NT2/D1 (cell line): ENCODE data around the gene RBBP5.

Experiments used
- DNase-seq: peaks from one replicate; pipeline ENCODE4 v3.0.0-alpha.2; 2011; ENCODE audit warnings: low read depth, low spot score
- H3K27me3 ChIP-seq: 2 replicates; pipeline ENCODE4 v1.6.0; 2011; ENCODE audit warnings: mild to moderate bottlenecking; ENCODE audit not compliant: insufficient read length, insufficient read depth
- H3K36me3 ChIP-seq: 2 replicates; pipeline ENCODE4 v1.6.1; 2011; ENCODE audit warnings: mild to moderate bottlenecking, low read length, mixed read lengths; ENCODE audit not compliant: insufficient read depth, insufficient read length
- H3K4me1 ChIP-seq: 2 replicates; pipeline ENCODE4 v1.5.1; 2011; ENCODE audit not compliant: insufficient read depth, insufficient read length
- H3K4me3 ChIP-seq: 2 replicates; pipeline ENCODE4 v1.5.1; 2011; ENCODE audit warnings: low read depth; ENCODE audit not compliant: insufficient read length
- H3K9ac ChIP-seq: 2 replicates; pipeline ENCODE4 v1.6.0; 2011; ENCODE audit warnings: low read depth; ENCODE audit not compliant: insufficient read length
- H3K9me3 ChIP-seq: 2 replicates; pipeline ENCODE4 v1.5.1; 2011; ENCODE audit warnings: mild to moderate bottlenecking, low read length; ENCODE audit not compliant: insufficient read depth
- SUZ12 ChIP-seq: IDR thresholded peaks from 2 replicates; pipeline ENCODE4 v1.6.1; 2011; ENCODE audit not compliant: insufficient read length, insufficient read depth; ENCODE audit errors: extremely low read depth
- YY1 ChIP-seq: IDR thresholded peaks from 2 replicates; pipeline ENCODE4 v1.6.1; 2011; ENCODE audit not compliant: insufficient read length, insufficient read depth
- ZNF274 ChIP-seq: IDR thresholded peaks from 2 replicates; pipeline ENCODE4 v1.6.1; 2011; ENCODE audit warnings: mild to moderate bottlenecking, low read depth, low read length

RBBP5 gene

GRCh38 chr1:205073511-205073910 is 48.3 kb downstream of the RBBP5 start:
- Histone ChIP-seq H3K27me3 (no peaks in the 10 kb centered on the region), H3K9me3 (no peaks in the 10 kb centered on the region), H3K4me1 (no peaks in the 10 kb centered on the region), H3K9ac (no peak overlapping the region), H3K4me3 (no peak overlapping the region), H3K36me3 (no peaks in the 10 kb centered on the region)
- TF ChIP-seq SUZ12 (no peak), ZNF274 (no peak), YY1 (no peak)
- no peak for DNase-seq

- no peaks in the 10 kb centered on the region for H3K36me3 ChIP-seq
- no peaks in the 10 kb centered on the region for H3K27me3 ChIP-seq
- H3K4me3 ChIP-seq: no peak overlapping the region
- no peak for DNase-seq
- no peaks in the 10 kb centered on the region for H3K9me3 ChIP-seq
- no peak overlapping the region for H3K9ac ChIP-seq
- H3K4me1 ChIP-seq: no peaks in the 10 kb centered on the region
- TF ChIP-seq SUZ12 (no peak), ZNF274 (no peak), YY1 (no peak)
Measured at GRCh38 chr1:205072881-205073280, 48.9 kb downstream of the RBBP5 start.

GRCh38 chr1:205072286-205072685 is 49.5 kb downstream of the RBBP5 start:
- H3K4me3 ChIP-seq: no peak overlapping the region

DNA sequence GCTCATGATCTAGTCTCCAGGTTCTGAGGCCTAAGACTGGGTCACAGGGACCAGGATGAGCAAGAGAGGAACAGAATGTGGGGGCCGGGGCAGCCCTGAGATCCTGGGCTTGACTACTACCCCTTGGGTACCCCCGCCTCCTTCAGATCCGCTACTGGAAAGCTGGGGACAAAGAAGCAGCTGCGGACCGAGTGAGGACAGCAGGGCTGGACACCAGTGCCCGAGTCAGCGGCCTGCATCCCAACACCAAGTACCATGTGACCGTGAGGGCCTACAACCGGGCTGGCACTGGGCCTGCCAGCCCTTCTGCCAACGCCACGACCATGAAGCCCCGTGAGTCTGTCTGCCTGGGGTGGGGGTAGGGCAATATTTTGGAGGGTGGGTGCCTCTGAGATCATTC is 50.0 kb downstream of the RBBP5 start:
- no peak overlapping the region for H3K9ac ChIP-seq

More at GRCh38 chr1:205072286-205072685, 49.5 kb downstream of the RBBP5 start:
- Histone ChIP-seq H3K4me1 (no peaks in the 10 kb centered on the region), H3K27me3 (no peaks in the 10 kb centered on the region), H3K9me3 (no peaks in the 10 kb centered on the region), H3K9ac (no peak overlapping the region), H3K36me3 (no peaks in the 10 kb centered on the region)
- TF ChIP-seq SUZ12 (no peak), ZNF274 (no peak), YY1 (no peak)
- DNase-seq: no peak

GRCh38 chr1:205071028-205071409 is 50.8 kb downstream of the RBBP5 start:
- H3K27me3 ChIP-seq: no peaks in the 10 kb centered on the region
- H3K9ac ChIP-seq: no peak overlapping the region
- H3K4me1 ChIP-seq: no peaks in the 10 kb centered on the region
- no peak overlapping the region for H3K4me3 ChIP-seq
- no peak for DNase-seq
- TF ChIP-seq YY1 (no peak), SUZ12 (no peak), ZNF274 (no peak)
- no peaks in the 10 kb centered on the region for H3K36me3 ChIP-seq
- H3K9me3 ChIP-seq: no peaks in the 10 kb centered on the region

More for the DNA sequence above, 50.0 kb downstream of the RBBP5 start:
- H3K4me1 ChIP-seq: no peaks in the 10 kb centered on the region
- H3K36me3 ChIP-seq: no peaks in the 10 kb centered on the region
- TF ChIP-seq SUZ12 (no peak), YY1 (no peak), ZNF274 (no peak)
- H3K27me3 ChIP-seq: no peaks in the 10 kb centered on the region
- H3K9me3 ChIP-seq: no peaks in the 10 kb centered on the region
- no peak for DNase-seq
- H3K4me3 ChIP-seq: no peak overlapping the region

DNA sequence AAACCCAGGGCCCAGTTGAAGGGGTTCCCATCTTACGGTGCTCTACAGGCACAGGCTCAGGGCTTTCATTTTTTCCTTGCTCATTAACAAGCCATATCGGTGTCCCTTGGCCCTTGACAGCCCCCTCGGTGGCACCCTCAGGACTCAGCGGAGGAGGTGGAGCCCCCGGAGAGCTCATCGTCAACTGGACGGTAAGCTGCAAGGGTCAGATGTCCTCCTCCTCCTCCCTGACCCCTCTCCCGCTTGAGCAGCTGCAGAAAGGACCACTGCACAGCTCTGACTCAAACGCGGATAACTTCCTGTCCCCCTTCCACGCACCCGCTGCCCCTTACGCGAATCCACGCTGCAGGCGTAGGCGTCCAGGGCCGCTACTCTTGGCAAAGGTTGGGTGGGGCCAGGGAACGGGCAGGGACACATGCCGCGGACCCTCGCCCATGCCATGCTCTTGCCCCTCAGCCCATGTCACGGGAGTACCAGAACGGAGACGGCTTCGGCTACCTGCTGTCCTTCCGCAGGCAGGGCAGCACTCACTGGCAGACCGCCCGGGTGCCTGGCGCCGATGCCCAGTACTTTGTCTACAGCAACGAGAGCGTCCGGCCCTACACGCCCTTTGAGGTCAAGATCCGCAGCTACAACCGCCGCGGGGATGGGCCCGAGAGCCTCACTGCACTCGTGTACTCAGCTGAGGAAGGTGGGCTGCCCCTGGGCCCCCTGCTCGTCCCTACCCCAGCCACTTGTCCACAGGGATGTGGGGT is 52.2 kb downstream of the RBBP5 start:
- Histone ChIP-seq H3K4me1 (no peaks in the 10 kb centered on the region), H3K36me3 (no peaks in the 10 kb centered on the region), H3K27me3 (no peaks in the 10 kb centered on the region), H3K9ac (no peak overlapping the region), H3K9me3 (no peaks in the 10 kb centered on the region), H3K4me3 (no peak overlapping the region)
- no peak for DNase-seq
- TF ChIP-seq YY1: no peak
- TF ChIP-seq ZNF274: no peak
- no peak for TF ChIP-seq SUZ12

GRCh38 chr1:205068457-205069040 is 53.2 kb downstream of the RBBP5 start:
- no peaks in the 10 kb centered on the region for H3K9me3 ChIP-seq
- DNase-seq: no peak

More at GRCh38 chr1:205068457-205069040, 53.2 kb downstream of the RBBP5 start:
- Histone ChIP-seq H3K4me1 (no peaks in the 10 kb centered on the region), H3K36me3 (no peaks in the 10 kb centered on the region), H3K27me3 (no peaks in the 10 kb centered on the region), H3K9ac (no peak overlapping the region), H3K4me3 (no peak overlapping the region)
- no peak for TF ChIP-seq YY1
- no peak for TF ChIP-seq ZNF274
- TF ChIP-seq SUZ12: no peak
